Endothelial cell of umbilical vein (primary cell): Measurements from ENCODE around the gene STARD13.

Source experiments
- CTCF ChIP-seq, 2 donors: IDR thresholded peaks; 1 replicate in 1 of 2; 2 replicates in 1 of 2; pipeline ENCODE4 v1.5.1; 2011; ENCODE audit warnings: low read length in 2 of 2, mild to moderate bottlenecking in 2 of 2, moderate library complexity in 2 of 2, control low read depth in 1 of 2, inconsistent platforms in 1 of 2, low read depth in 1 of 2; ENCODE audit not compliant: insufficient read depth in 1 of 2; ENCODE audit errors: extremely low read depth in 1 of 2
- EZH2 ChIP-seq: IDR thresholded peaks from 2 replicates; pipeline ENCODE4 v1.6.1; 2012; ENCODE audit warnings: borderline replicate concordance, low read depth, mild to moderate bottlenecking, moderate library complexity, low read length, inconsistent platforms; ENCODE audit not compliant: severe bottlenecking
- MYC ChIP-seq: IDR thresholded peaks from one replicate; pipeline ENCODE4 v1.6.1; 2011; ENCODE audit warnings: mild to moderate bottlenecking, low read depth, low read length
- POLR2A ChIP-seq: IDR thresholded peaks from 2 replicates; pipeline ENCODE4 v1.6.1; 2012; ENCODE audit warnings: low read depth, mild to moderate bottlenecking, control low read depth, low read length
- POLR2AphosphoS5 ChIP-seq: IDR thresholded peaks from 2 replicates; pipeline ENCODE4 v1.6.1; 2012; ENCODE audit warnings: low read depth, mild to moderate bottlenecking, control low read depth, low read length, moderate library complexity; ENCODE audit not compliant: insufficient read depth

- no peak for TF ChIP-seq EZH2
- TF ChIP-seq MYC, result no peak
- TF ChIP-seq POLR2A, result no peak
- no peak for TF ChIP-seq POLR2AphosphoS5
- no peak for TF ChIP-seq CTCF (IDR thresholded peaks at IDR 0.05; ENCODE audit: extremely low read depth in 1 of 2, insufficient read depth in 1 of 2, low read depth in 1 of 2, low read length in 2 of 2)
Observed at GRCh38 chr13:33178209-33178840, 107.2 kb downstream of the STARD13 start.
